DMS153 treated with DMSO at 0.1 percent for 48 hours (cell line): Measurements from ENCODE around the gene TP53INP2.
"Not testable (repeated sequence)": the region's sequence is repeated elsewhere in the genome, so short reads cannot be mapped to it uniquely, and the experiment has no call there.

Source experiments
- DNase-seq: peaks from one replicate; lab custom pipeline; 2025; ENCODE audit not compliant: unreplicated experiment; lab: John Stamatoyannopoulos, UW

The TP53INP2 gene, protein sequence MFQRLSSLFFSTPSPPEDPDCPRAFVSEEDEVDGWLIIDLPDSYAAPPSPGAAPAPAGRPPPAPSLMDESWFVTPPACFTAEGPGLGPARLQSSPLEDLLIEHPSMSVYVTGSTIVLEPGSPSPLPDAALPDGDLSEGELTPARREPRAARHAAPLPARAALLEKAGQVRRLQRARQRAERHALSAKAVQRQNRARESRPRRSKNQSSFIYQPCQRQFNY

GRCh38 chr20:34704177-34705007, at the start of gene TP53INP2:
TP53INP2 (plus strand) TSS chr20:34704344; CDS start chr20:34708740, 4,396 bp downstream.
- DNase-seq: peak; percentile 87

DNA sequence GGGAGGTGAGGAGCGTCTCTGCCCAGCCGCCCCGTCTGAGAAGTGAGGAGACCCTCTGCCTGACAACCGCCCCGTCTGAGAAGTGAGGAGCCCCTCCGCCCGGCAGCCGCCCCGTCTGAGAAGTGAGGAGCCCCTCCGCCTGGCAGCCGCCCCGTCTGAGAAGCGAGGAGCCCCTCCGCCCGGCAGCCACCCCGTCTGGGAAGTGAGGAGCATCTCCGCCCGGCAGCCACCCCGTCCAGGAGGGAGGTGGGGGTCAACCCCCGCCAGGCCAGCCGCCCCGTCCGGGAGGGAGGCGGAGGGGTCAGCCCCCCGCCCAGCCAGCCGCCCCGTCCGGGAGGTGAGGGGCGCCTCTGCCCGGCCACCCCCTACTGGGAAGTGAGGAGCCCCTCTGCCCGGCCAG, 45.5 kb upstream of the TP53INP2 start:
- DNase-seq: not testable (repeated sequence)

- not testable (repeated sequence) for DNase-seq
These were observed 42.3 kb upstream of the TP53INP2 start for GRCh38 chr20:34661811-34662210.

- DNase-seq: no peak
These were observed 40.8 kb upstream of the TP53INP2 start for GRCh38 chr20:34663213-34663943.

GRCh38 chr20:34664751-34665150, 39.4 kb upstream of the TP53INP2 start:
- not testable (repeated sequence) for DNase-seq

DNA sequence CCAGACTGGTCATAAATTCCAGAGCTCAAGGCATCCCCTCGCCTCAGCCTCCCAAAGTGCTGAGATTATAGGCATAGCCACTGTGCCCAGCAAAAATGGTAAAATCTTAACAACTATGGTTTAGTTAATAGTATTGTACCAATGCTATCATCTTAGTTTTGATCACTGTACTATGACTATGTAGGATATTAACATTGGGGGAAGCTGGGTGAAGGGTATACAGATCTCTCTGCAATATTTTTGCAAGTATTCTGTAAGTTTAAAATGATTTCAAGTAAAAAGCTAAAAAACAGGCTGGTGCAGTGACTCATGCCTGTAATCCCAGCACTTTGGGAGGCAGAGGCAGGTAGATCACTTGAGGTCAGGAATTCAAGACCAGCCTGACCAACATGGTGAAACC, 35.0 kb upstream of the TP53INP2 start:
- DNase-seq: no peak

GRCh38 chr20:34673412-34673811, 30.7 kb upstream of the TP53INP2 start:
- no peak for DNase-seq

GRCh38 chr20:34675561-34675960, 28.6 kb upstream of the TP53INP2 start:
- no peak for DNase-seq

DNA sequence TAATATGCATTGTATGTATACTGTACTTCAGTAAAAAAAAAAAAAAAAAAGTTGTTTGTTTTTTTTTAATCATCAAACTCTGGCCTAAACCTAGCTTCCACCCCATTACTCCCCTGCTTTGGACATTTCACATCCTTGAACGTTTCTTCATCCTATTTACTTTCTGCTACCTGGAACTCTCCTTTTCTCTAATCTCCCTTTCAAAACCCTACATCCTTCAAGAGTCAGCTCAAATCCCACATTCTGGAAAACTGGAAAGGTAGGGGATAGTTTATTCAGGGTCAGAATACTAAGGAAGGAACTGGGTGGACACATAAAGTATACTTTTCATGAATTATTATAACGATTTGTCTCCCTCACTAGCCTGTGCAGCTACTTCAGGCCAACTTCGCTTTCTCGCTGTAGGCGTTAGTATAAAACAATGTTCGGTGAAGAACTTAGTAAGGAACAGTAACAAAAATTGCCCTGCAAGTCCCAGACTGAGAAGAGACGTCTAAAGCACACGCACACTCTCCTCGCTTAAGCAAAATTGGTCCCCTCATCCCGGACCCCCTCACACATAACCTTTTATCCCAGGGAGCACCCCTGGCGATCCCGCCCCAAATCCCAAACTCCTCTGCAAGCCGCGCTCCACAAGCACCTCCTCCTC, 28.0 kb upstream of the TP53INP2 start:
- no peak for DNase-seq

DNA sequence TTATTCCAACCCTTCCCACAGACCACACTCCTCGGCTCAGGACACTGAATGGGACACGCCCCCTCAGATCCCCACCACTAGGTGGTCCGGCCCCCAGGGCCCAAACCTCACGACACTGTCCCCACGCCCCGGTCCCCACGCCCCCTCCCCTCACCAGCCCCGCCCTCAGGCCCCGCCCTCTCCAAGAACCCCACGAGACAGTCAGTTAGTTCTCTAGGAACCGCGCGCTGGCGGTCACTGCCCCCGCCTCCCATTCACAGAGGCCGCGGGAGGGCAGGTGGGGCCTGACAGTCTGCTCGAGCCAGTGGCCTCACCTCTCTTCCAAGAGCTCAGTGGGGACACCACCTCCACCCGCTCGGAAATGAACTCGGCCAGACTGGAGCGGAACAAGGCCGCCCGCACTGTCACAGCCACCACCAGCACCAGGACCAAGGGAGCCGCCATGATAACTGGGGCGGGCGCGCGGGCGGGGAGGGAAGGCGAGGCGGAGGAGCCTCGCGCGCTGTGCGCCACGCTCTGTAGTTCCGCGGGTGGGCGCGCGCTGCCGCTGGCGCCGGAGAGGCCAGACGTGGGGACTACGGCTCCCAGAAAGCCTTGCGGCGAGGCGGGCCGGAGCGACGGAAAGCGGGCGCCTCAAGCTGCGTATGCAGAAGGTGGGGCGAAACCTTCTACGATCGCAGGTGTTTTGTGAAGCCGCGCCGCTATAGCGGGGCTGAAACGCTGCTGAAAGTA, 27.3 kb upstream of the TP53INP2 start, which contains the start of gene PIGU:
Gene PIGU, minus strand, starts transcription at position 451 of the 732 bp plus-strand sequence. Its CDS starts 7 bp downstream, at position 444.
- DNase-seq: peak; percentile 90

GRCh38 chr20:34680586-34681175, 23.5 kb upstream of the TP53INP2 start:
- DNase-seq: no peak

DNA sequence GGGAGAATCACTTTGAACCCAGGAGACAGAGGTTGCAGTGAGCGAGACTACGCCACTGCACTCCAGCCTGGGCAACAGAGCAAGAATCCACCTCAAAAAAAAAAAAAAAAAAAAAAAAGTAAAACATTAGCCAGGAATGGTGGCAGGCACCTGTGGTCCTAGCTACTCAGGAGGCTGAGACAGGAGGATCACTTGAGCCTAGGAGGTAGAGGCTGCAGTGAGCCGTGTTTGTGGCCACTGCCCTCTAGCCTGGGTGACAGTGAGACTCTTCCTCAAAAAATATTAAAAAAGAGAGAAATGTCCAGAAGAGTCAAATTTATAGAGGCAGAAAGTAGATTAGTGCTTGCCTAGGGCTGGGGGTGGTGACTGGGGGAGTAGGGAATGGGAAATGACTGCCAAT, 20.5 kb upstream of the TP53INP2 start:
- no peak for DNase-seq

- no peak for DNase-seq
These were observed 14.7 kb upstream of the TP53INP2 start for GRCh38 chr20:34689486-34689885.

- no peak for DNase-seq
These were observed 12.3 kb upstream of the TP53INP2 start for GRCh38 chr20:34691838-34692237.

GRCh38 chr20:34693414-34693813, 10.7 kb upstream of the TP53INP2 start:
- DNase-seq: no peak

- no peak for DNase-seq
These were observed 2.6 kb upstream of the TP53INP2 start for GRCh38 chr20:34701405-34702085.

DNA sequence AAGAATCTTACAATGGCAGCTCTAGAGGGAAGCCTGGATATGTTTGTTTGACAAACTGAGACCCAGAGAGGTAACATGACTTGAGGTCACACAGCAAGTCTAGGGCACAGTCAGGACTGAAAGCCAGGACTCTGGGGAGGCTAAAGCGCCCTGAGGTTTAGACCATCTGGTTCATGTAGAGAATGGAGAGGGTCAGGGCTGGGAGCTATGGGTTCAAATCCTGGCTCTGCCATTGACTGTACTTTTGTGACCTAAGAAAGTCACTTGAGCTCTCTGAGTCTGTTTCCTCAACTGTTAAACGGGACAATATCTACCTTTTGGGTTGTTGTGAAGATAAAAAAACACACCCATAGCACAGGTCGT, 1.1 kb upstream of the TP53INP2 start:
- DNase-seq: no peak

DNA sequence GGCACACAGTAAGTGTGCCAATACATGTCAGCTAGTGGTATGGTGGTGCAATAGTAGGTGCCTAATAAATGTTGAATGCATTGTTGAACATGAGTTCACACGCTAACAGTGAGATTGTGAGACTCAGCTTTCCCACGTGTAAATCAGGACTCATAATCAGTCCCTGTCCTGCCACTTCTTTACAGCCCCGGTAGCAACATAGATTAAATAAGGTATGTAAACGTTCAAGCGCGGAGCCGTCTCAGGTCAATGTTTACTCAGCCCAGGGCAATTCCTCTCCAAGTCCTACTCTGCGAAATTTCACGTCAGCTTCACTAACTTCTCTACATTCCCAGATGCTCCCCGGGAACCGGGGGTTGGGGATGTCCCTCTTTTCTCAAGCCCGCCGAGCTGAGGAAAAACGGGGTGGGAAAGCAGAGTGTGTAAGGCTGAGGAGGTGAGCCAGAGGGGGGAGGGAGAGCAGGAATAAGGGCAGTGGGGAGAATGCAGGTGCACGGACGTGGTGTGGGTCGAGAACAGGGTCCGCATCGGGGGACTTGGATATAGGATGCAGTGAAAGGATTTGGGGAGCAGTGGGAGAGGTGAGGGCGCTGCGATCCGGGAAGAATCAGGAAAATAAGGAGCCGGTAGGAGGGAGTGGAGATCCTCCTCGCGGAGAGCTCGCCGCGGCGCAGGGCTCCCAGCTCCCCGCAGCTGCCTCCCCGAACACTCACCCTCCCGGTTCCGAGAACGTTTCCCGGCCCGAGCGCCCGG, 544 bp upstream of the TP53INP2 start:
- DNase-seq: no peak

- no peak for DNase-seq
These were observed 858 bp downstream of the TP53INP2 start for GRCh38 chr20:34705008-34705396.
